NCI-H446 (cell line): ENCODE results near the gene CACUL1.

Experiments
- DNase-seq, 2 experiments: peaks; one replicate each; lab custom pipeline; 2025; lab: John Stamatoyannopoulos, UW

The CACUL1 gene

GRCh38 chr10:118732245-118733165 is 22.3 kb downstream of the CACUL1 start:
- no peak for DNase-seq

GRCh38 chr10:118730756-118731456 is 23.9 kb downstream of the CACUL1 start:
- DNase-seq = no peak

GRCh38 chr10:118729641-118730258 is 25.0 kb downstream of the CACUL1 start:
- no peak for DNase-seq

GRCh38 chr10:118729200-118729599 is 25.6 kb downstream of the CACUL1 start:
- DNase-seq = no peak

- no peak for DNase-seq
Measured at GRCh38 chr10:118725886-118726500, 28.8 kb downstream of the CACUL1 start.

- no peak for DNase-seq
Measured at GRCh38 chr10:118723466-118723865, 31.3 kb downstream of the CACUL1 start.

- no peak for DNase-seq
Measured at GRCh38 chr10:118721539-118721876, 33.3 kb downstream of the CACUL1 start.

GRCh38 chr10:118720685-118721538 is 33.9 kb downstream of the CACUL1 start:
- peak; percentile 31 to 60 for DNase-seq

GRCh38 chr10:118714366-118714765 is 40.4 kb downstream of the CACUL1 start:
- no peak for DNase-seq

GRCh38 chr10:118712930-118713634 is 41.7 kb downstream of the CACUL1 start:
- DNase-seq = no peak

- DNase-seq = no peak
Measured at GRCh38 chr10:118712080-118712479, 42.7 kb downstream of the CACUL1 start.

- no peak for DNase-seq
Measured at GRCh38 chr10:118710487-118710886, 44.3 kb downstream of the CACUL1 start.

GRCh38 chr10:118708571-118708970 is 46.2 kb downstream of the CACUL1 start:
- DNase-seq = no peak

GRCh38 chr10:118704711-118705110 is 50.1 kb downstream of the CACUL1 start:
- no peak for DNase-seq

GRCh38 chr10:118701529-118702323 is 53.0 kb downstream of the CACUL1 start:
- DNase-seq = no peak

GRCh38 chr10:118698421-118698820 is 56.3 kb downstream of the CACUL1 start:
- no peak for DNase-seq

GRCh38 chr10:118694848-118695247 is 59.9 kb downstream of the CACUL1 start:
- no peak for DNase-seq

GRCh38 chr10:118692872-118693271 is 61.9 kb downstream of the CACUL1 start:
- DNase-seq = peak in 1 of 2 experiments; percentile 48

- no peak for DNase-seq
Measured at GRCh38 chr10:118689070-118689858, 65.5 kb downstream of the CACUL1 start.
